Astrocyte (in vitro differentiated cells and primary cell): ENCODE results near the gene PDE5A. TPM values are rescaled to one million over a fixed set of nuclear protein-coding genes. Genes with fewer than 3 reads are reported as not detected.

Experiments
- DNase-seq: peaks from one replicate; pipeline ENCODE4 v3.0.0-alpha.2; 2010; ENCODE audit warnings: low read depth
- FAIRE-seq: peaks from 2 replicates; lab custom pipeline; 2011; peaks lifted over from hg19 to GRCh38; lab: Jason Lieb, UNC
- H2AFZ ChIP-seq: 2 replicates; pipeline ENCODE4 v1.6.0; 2012; ENCODE audit warnings: low read depth, low read length, inconsistent platforms
- H3K27ac ChIP-seq: 2 replicates; pipeline ENCODE4 v1.5.1; 2011; ENCODE audit warnings: low read depth, low read length, inconsistent platforms
- H3K27me3 ChIP-seq: 2 replicates; pipeline ENCODE4 v1.6.0; 2011; ENCODE audit warnings: low read length, inconsistent platforms; ENCODE audit not compliant: insufficient read depth
- H3K36me3 ChIP-seq: 2 replicates; pipeline ENCODE4 v1.5.1; 2011; ENCODE audit warnings: low read length, inconsistent platforms; ENCODE audit not compliant: insufficient read depth
- H3K4me1 ChIP-seq: 2 replicates; pipeline ENCODE4 v1.5.1; 2011; ENCODE audit warnings: low read length, inconsistent platforms; ENCODE audit not compliant: insufficient read depth
- H3K4me2 ChIP-seq: 2 replicates; pipeline ENCODE4 v1.6.0; 2012; ENCODE audit warnings: low read length, inconsistent platforms
- H3K4me3 ChIP-seq: 2 replicates; pipeline ENCODE4 v1.5.1; 2011; ENCODE audit warnings: low read depth, mild to moderate bottlenecking, low read length, inconsistent platforms; ENCODE audit not compliant: insufficient read depth
- H3K79me2 ChIP-seq: 2 replicates; pipeline ENCODE4 v1.6.0; 2012; ENCODE audit warnings: mild to moderate bottlenecking, low read length, inconsistent platforms; ENCODE audit not compliant: insufficient read depth
- H3K9ac ChIP-seq: 2 replicates; pipeline ENCODE4 v1.6.0; 2012; ENCODE audit warnings: mild to moderate bottlenecking, low read length, inconsistent platforms
- H3K9me3 ChIP-seq: 2 replicates; pipeline ENCODE4 v1.5.1; 2012; ENCODE audit warnings: low read depth, mild to moderate bottlenecking, low read length, inconsistent platforms; ENCODE audit not compliant: insufficient read depth
- H4K20me1 ChIP-seq: 2 replicates; pipeline ENCODE4 v1.6.0; 2012; ENCODE audit warnings: low read length, inconsistent platforms; ENCODE audit not compliant: insufficient read depth
- H3K27ac Mint-ChIP-seq: one replicate; pipeline ENCODE4 v1.8.0; 2021; ENCODE audit warnings: mild to moderate bottlenecking, mixed read lengths; ENCODE audit not compliant: unreplicated experiment
- H3K27me3 Mint-ChIP-seq: one replicate; pipeline ENCODE4 v1.8.0; 2021; ENCODE audit warnings: low read depth, mixed read lengths; ENCODE audit not compliant: unreplicated experiment
- H3K36me3 Mint-ChIP-seq: one replicate; pipeline ENCODE4 v1.8.0; 2021; ENCODE audit warnings: low read depth, mixed read lengths; ENCODE audit not compliant: unreplicated experiment
- H3K4me1 Mint-ChIP-seq: one replicate; pipeline ENCODE4 v1.8.0; 2021; ENCODE audit warnings: low read depth, mixed read lengths; ENCODE audit not compliant: unreplicated experiment
- H3K4me3 Mint-ChIP-seq: one replicate; pipeline ENCODE4 v1.8.0; 2021; ENCODE audit warnings: mild to moderate bottlenecking, moderate library complexity, mixed read lengths; ENCODE audit not compliant: unreplicated experiment
- H3K9me3 Mint-ChIP-seq: one replicate; pipeline ENCODE4 v1.8.0; 2021; ENCODE audit warnings: mild to moderate bottlenecking, mixed read lengths; ENCODE audit not compliant: unreplicated experiment
- EZH2 ChIP-seq: IDR thresholded peaks from 2 replicates; pipeline ENCODE4 v1.6.1; 2012; ENCODE audit warnings: mild to moderate bottlenecking, low read length, inconsistent platforms; ENCODE audit not compliant: insufficient read depth
- total RNA-seq: library from RNA; stranded (reverse); gene quantifications from 2 replicates; pipeline ENCODE4 v1.2.1, GENCODE V29; 2021
- TF ChIP-seq, protein P1 (sequence below): IDR thresholded peaks from 2 replicates; pipeline ENCODE4 v1.5.1; 2011; ENCODE audit warnings: low read depth, mild to moderate bottlenecking, inconsistent platforms, low read length, moderate library complexity; ENCODE audit not compliant: insufficient read depth

The PDE5A gene
- total RNA-seq, 1 donor from 2014 or later, result 3.6 TPM

DNA sequence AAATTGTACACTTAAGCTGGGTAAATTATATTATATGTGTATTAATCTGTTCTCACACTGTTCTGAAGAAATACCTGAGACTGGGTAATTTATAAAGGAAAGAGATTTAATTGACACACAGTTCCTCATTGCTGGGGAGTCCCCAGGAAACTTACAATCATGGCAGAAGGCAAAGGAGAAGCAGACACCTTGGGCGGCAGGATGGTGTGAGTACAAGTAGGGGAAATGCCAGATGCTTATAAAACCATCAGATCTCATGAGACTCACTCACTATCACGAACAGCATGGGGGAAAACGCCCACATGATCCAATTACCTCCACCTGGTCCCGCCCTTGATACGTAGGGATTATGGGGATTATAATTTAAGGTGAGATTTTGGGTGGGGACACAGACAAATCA lies 34.9 kb downstream of the PDE5A start:
- TF ChIP-seq EZH2, result no peak
- TF ChIP-seq, protein P1, sequence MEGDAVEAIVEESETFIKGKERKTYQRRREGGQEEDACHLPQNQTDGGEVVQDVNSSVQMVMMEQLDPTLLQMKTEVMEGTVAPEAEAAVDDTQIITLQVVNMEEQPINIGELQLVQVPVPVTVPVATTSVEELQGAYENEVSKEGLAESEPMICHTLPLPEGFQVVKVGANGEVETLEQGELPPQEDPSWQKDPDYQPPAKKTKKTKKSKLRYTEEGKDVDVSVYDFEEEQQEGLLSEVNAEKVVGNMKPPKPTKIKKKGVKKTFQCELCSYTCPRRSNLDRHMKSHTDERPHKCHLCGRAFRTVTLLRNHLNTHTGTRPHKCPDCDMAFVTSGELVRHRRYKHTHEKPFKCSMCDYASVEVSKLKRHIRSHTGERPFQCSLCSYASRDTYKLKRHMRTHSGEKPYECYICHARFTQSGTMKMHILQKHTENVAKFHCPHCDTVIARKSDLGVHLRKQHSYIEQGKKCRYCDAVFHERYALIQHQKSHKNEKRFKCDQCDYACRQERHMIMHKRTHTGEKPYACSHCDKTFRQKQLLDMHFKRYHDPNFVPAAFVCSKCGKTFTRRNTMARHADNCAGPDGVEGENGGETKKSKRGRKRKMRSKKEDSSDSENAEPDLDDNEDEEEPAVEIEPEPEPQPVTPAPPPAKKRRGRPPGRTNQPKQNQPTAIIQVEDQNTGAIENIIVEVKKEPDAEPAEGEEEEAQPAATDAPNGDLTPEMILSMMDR, result no peak
- no peaks in the 10 kb centered on the region for H3K27me3 ChIP-seq
- H3K4me1 ChIP-seq, result no peaks in the 10 kb centered on the region
- Mint-ChIP-seq H3K36me3 (no peaks in the 10 kb centered on the region), H3K4me3 (no peak overlapping the region), H3K4me1 (no peaks in the 10 kb centered on the region), H3K27ac (no peak overlapping the region), H3K9me3 (no peaks in the 10 kb centered on the region), H3K27me3 (no peaks in the 10 kb centered on the region)
- H3K36me3 ChIP-seq, result no peaks in the 10 kb centered on the region
- H3K79me2 ChIP-seq, result peaks cover 5% of the 10 kb centered on the region
- H3K4me3 ChIP-seq, result no peak overlapping the region
- H4K20me1 ChIP-seq, result peaks cover 11% of the 10 kb centered on the region
- FAIRE-seq, result no peak
- no peak overlapping the region for H2AFZ ChIP-seq
- no peaks in the 10 kb centered on the region for H3K9me3 ChIP-seq
- H3K27ac ChIP-seq, result no peak overlapping the region
- no peak for DNase-seq
- no peak overlapping the region for H3K9ac ChIP-seq
- H3K4me2 ChIP-seq, result no peak overlapping the region

DNA sequence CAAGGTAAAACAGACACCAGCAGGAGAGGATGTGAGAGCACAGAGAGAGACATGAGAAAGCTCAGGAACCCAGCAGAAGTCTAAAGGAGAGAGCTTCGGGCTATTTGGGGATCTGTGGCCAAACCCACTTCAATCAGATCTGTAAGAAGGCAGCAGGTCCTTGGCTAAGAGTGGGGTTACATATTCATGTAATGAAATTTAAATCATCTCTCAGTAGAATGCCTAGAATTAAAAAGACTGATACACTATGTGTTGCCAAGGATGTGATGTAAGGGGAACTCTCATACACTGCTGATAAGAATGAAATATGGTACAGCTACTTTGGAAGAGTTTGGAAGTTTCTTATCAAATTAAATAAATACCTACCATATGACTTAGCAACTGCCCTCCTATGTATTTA lies 35.8 kb downstream of the PDE5A start:
- Histone ChIP-seq H3K27me3 (no peaks in the 10 kb centered on the region), H3K9me3 (no peaks in the 10 kb centered on the region), H2AFZ (no peak overlapping the region), H3K4me3 (no peak overlapping the region), H3K9ac (no peak overlapping the region), H3K27ac (no peak overlapping the region), H3K36me3 (peaks cover 2% of the 10 kb centered on the region), H3K4me1 (no peaks in the 10 kb centered on the region), H3K4me2 (no peak overlapping the region), H3K79me2 (no peaks in the 10 kb centered on the region), H4K20me1 (peaks cover 7% of the 10 kb centered on the region)
- TF ChIP-seq, protein P1, result no peak
- no peak for TF ChIP-seq EZH2
- Mint-ChIP-seq H3K4me3 (no peak overlapping the region), H3K4me1 (no peaks in the 10 kb centered on the region), H3K36me3 (no peaks in the 10 kb centered on the region), H3K9me3 (no peaks in the 10 kb centered on the region), H3K27me3 (no peaks in the 10 kb centered on the region), H3K27ac (no peak overlapping the region)
- FAIRE-seq (no peak), DNase-seq (peak; percentile 69)

DNA sequence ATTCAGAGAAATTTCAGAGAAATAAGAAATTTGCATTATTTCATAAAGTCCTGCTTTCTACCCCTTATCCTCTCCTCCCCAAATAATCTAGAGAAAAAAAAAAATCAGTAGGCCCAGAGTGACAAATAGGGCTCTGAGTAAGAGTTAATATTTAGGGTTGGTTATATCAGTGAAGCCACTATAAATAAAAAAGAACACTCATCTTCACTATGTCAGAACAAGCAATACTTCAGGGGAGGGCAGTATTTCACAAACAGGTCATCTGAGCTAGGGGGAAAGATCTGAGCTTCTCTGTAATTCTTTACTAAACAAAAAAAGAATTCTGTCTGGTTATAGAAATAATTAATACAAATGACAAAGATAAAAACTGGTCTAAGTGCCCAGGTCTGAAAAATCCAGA lies 39.4 kb downstream of the PDE5A start:
- no peaks in the 10 kb centered on the region for H3K9me3 Mint-ChIP-seq
- TF ChIP-seq, protein P1, result no peak
- no peak for TF ChIP-seq EZH2
- no peaks in the 10 kb centered on the region for H3K9me3 ChIP-seq
- no peaks in the 10 kb centered on the region for H3K4me1 ChIP-seq
- no peaks in the 10 kb centered on the region for H3K79me2 ChIP-seq
- no peak for DNase-seq
- H3K4me1 Mint-ChIP-seq, result no peaks in the 10 kb centered on the region
- H3K27ac Mint-ChIP-seq, result no peak overlapping the region
- no peak overlapping the region for H3K9ac ChIP-seq
- H3K27me3 Mint-ChIP-seq, result no peaks in the 10 kb centered on the region
- no peak overlapping the region for H3K4me3 ChIP-seq
- no peaks in the 10 kb centered on the region for H3K27me3 ChIP-seq
- peaks cover 7% of the 10 kb centered on the region for H4K20me1 ChIP-seq
- no peak overlapping the region for H3K27ac ChIP-seq
- no peak for FAIRE-seq
- peaks cover 3% of the 10 kb centered on the region for H3K36me3 ChIP-seq
- H3K4me3 Mint-ChIP-seq, result no peak overlapping the region
- no peak overlapping the region for H2AFZ ChIP-seq
- H3K36me3 Mint-ChIP-seq, result no peaks in the 10 kb centered on the region
- H3K4me2 ChIP-seq, result no peak overlapping the region
